HepG2 (cell line): ENCODE measurements around the gene VMO1. TPM values are rescaled to one million over a fixed set of nuclear protein-coding genes. Genes with fewer than 3 reads are reported as not detected.

ENCODE experiments used
- ADNP ChIP-seq: sonication (generic); formaldehyde crosslinking; IDR thresholded peaks from 2 replicates; pipeline ENCODE4 v1.4.0; 2020; ENCODE audit warnings: missing genetic modification reagents
- AGO2 ChIP-seq: fragments of 200-400 bp; formaldehyde crosslinking; optimal IDR thresholded peaks from 2 replicates; pipeline ENCODE3; 2017; ENCODE audit warnings: mild to moderate bottlenecking, low read depth, low read length, moderate library complexity
- ARNTL ChIP-seq: sonication (generic); formaldehyde crosslinking; IDR thresholded peaks from 2 replicates; pipeline ENCODE4 v1.4.0; 2020; ENCODE audit warnings: mild to moderate bottlenecking, missing genetic modification reagents
- CHD2 ChIP-seq: IDR thresholded peaks from 2 replicates; pipeline ENCODE4 v1.6.1; 2011; ENCODE audit warnings: low read depth, low read length, improper control_type of control experiment
- DMAP1 ChIP-seq: IDR thresholded peaks from 2 replicates; pipeline ENCODE4 v1.6.1; 2016
- HIVEP1 ChIP-seq: sonication (generic); formaldehyde crosslinking; IDR thresholded peaks from 2 replicates; pipeline ENCODE4 v1.4.0; 2020; ENCODE audit warnings: mild to moderate bottlenecking, missing genetic modification reagents
- HMGA1 ChIP-seq: sonication (generic); formaldehyde crosslinking; conservative IDR thresholded peaks from 2 replicates; pipeline ENCODE4 v1.4.0; 2020; ENCODE audit warnings: missing genetic modification reagents
- HOXA5 ChIP-seq: sonication (generic); formaldehyde crosslinking; IDR thresholded peaks from 2 replicates; pipeline ENCODE4 v1.4.0; 2020; ENCODE audit warnings: missing genetic modification reagents
- ISL2 ChIP-seq: sonication (generic); formaldehyde crosslinking; IDR thresholded peaks from 2 replicates; pipeline ENCODE4 v1.5.0; 2020; ENCODE audit warnings: missing genetic modification reagents
- MEIS2 ChIP-seq: sonication (generic); formaldehyde crosslinking; IDR thresholded peaks from 2 replicates; pipeline ENCODE4 v1.9.0; 2021; ENCODE audit warnings: mild to moderate bottlenecking, missing genetic modification reagents
- ONECUT2 ChIP-seq: sonication (generic); formaldehyde crosslinking; IDR thresholded peaks from 2 replicates; pipeline ENCODE4 v1.4.0; 2020; ENCODE audit warnings: missing genetic modification reagents
- POLR2G ChIP-seq: fragments of 200-400 bp; formaldehyde crosslinking; IDR thresholded peaks from 2 replicates; pipeline ENCODE4 v1.6.1; 2018; ENCODE audit warnings: mild to moderate bottlenecking, low read depth, low read length, moderate library complexity
- RAD51 ChIP-seq: fragments of 450-650 bp; IDR thresholded peaks from 2 replicates; pipeline ENCODE4 v1.6.1; 2016; ENCODE audit warnings: borderline replicate concordance
- SIN3A ChIP-seq: IDR thresholded peaks from 2 replicates; pipeline ENCODE4 v1.6.1; 2011; ENCODE audit warnings: low read depth, mild to moderate bottlenecking, control low read depth, low read length, borderline replicate concordance
- TMF1 ChIP-seq: sonication (generic); formaldehyde crosslinking; IDR thresholded peaks from 2 replicates; pipeline ENCODE4 v1.8.1; 2022; ENCODE audit warnings: low read depth, missing genetic modification reagents
- ZNF17 ChIP-seq: sonication (generic); formaldehyde crosslinking; IDR thresholded peaks from 2 replicates; pipeline ENCODE4 v1.5.0; 2020; ENCODE audit warnings: mild to moderate bottlenecking, missing genetic modification reagents
- ZNF546 ChIP-seq: sonication (generic); formaldehyde crosslinking; conservative IDR thresholded peaks from 2 replicates; pipeline ENCODE4 v1.8.1; 2023; ENCODE audit warnings: mild to moderate bottlenecking, missing genetic modification reagents
- ZNF777 ChIP-seq: sonication (generic); formaldehyde crosslinking; IDR thresholded peaks from 2 replicates; pipeline ENCODE4 v1.4.0; 2020; ENCODE audit warnings: missing genetic modification reagents
- polyA plus RNA-seq, 8 experiments: library from polyadenylated mRNA; depleted of rRNA in 3 of 8; stranded (reverse) in 7 of 8; unstranded in 1 of 8; fragments of >200 nt; fragmentation: Illumina TruSeq in 4 of 8; extraction: Trizol in 4 of 8; gene quantifications; 2 replicates each; pipeline versions ENCODE4 v1.2.1 to v1.2.3, GENCODE V29; 2011 to 2016; ENCODE audit warnings: low read depth in 4 of 8, missing spikeins in 1 of 8, mixed read lengths in 1 of 8; ENCODE audit not compliant: insufficient read depth in 1 of 8
- total RNA-seq, 5 experiments: library from RNA; depleted of rRNA; stranded (reverse); fragments of >200 nt; fragmentation: Illumina TruSeq; extraction: Trizol; gene quantifications; 2 replicates each; pipeline ENCODE4 v1.2.3, GENCODE V29; 2016; ENCODE audit warnings: low read depth in 1 of 5
- TF ChIP-seq, protein P1 (sequence below): sonication (generic); formaldehyde crosslinking; IDR thresholded peaks from 2 replicates; pipeline ENCODE4 v1.5.0; 2020; ENCODE audit warnings: mild to moderate bottlenecking, missing genetic modification reagents, borderline replicate concordance
- TF ChIP-seq, protein P2 (sequence below): sonication (generic); formaldehyde crosslinking; IDR thresholded peaks from 2 replicates; pipeline ENCODE4 v1.4.0; 2020; ENCODE audit warnings: mild to moderate bottlenecking, missing genetic modification reagents
- TF ChIP-seq, protein P3 (sequence below): sonication (generic); formaldehyde crosslinking; IDR thresholded peaks from 2 replicates; pipeline ENCODE4 v1.4.0; 2020; ENCODE audit warnings: mild to moderate bottlenecking, missing genetic modification reagents
- TF ChIP-seq, protein P4 (sequence below): IDR thresholded peaks from 2 replicates; pipeline ENCODE4 v1.6.1; 2016

VMO1 gene
- total and polyA plus RNA-seq, 2 of the 13 experiments (the other 11 are each of a cell fraction or from before 2014, with no cell fraction given) = not detected

DNA sequence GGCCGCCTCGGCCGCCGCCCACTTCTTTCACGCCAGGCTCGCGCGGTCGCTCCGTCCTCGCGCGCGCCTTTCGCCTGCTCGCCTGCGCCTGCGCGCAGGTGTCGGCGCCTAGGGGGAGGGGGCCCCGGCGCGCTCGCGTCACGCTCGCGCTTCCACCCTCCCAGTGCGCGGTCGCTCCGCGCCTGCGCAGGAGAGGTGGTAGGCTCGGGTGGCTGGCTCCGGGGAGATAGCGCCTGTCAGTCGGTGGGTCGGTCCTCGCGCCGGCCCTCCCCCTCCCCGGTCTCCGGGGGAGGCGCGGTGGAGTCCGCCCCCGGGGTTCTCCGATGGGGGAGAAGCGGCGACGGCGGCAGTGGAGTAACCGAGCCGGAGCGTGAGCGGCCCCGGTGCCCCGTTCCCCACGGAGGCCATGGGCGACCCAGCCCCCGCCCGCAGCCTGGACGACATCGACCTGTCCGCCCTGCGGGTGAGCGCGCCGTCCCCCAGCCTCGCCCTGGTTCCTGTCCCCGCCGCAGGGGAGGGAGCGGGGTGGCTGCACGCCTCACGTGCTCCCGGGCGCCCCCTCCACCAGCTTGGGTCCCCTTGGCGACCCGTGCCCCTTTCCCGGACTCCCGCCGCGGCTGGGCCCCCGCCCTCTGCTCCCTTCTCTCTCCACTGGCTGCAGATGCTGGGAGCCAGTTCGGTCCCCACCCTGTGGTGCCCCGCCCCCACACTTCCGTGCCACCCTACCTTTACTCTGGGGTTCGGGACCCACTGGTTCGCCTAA, 47.2 kb upstream of the VMO1 start, which contains the start of gene MINK1 (continued):
- TF ChIP-seq ARNTL (CRISPR knock-in tag) = peak; percentile 70
- peak; percentile 82 for TF ChIP-seq AGO2
- peak; percentile 82; the same call in 1 of the 2 replicates for TF ChIP-seq HOXA5 (CRISPR knock-in tag)
- peak; percentile 66 for TF ChIP-seq POLR2G
- TF ChIP-seq, protein P1, sequence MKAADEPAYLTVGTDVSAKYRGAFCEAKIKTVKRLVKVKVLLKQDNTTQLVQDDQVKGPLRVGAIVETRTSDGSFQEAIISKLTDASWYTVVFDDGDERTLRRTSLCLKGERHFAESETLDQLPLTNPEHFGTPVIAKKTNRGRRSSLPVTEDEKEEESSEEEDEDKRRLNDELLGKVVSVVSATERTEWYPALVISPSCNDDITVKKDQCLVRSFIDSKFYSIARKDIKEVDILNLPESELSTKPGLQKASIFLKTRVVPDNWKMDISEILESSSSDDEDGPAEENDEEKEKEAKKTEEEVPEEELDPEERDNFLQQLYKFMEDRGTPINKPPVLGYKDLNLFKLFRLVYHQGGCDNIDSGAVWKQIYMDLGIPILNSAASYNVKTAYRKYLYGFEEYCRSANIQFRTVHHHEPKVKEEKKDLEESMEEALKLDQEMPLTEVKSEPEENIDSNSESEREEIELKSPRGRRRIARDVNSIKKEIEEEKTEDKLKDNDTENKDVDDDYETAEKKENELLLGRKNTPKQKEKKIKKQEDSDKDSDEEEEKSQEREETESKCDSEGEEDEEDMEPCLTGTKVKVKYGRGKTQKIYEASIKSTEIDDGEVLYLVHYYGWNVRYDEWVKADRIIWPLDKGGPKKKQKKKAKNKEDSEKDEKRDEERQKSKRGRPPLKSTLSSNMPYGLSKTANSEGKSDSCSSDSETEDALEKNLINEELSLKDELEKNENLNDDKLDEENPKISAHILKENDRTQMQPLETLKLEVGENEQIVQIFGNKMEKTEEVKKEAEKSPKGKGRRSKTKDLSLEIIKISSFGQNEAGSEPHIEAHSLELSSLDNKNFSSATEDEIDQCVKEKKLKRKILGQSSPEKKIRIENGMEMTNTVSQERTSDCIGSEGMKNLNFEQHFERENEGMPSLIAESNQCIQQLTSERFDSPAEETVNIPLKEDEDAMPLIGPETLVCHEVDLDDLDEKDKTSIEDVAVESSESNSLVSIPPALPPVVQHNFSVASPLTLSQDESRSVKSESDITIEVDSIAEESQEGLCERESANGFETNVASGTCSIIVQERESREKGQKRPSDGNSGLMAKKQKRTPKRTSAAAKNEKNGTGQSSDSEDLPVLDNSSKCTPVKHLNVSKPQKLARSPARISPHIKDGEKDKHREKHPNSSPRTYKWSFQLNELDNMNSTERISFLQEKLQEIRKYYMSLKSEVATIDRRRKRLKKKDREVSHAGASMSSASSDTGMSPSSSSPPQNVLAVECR (CRISPR knock-in tag) = peak; percentile 77; the same call in 1 of the 2 replicates
- TF ChIP-seq ZNF777 = peak; percentile 83
- TF ChIP-seq, protein P2, sequence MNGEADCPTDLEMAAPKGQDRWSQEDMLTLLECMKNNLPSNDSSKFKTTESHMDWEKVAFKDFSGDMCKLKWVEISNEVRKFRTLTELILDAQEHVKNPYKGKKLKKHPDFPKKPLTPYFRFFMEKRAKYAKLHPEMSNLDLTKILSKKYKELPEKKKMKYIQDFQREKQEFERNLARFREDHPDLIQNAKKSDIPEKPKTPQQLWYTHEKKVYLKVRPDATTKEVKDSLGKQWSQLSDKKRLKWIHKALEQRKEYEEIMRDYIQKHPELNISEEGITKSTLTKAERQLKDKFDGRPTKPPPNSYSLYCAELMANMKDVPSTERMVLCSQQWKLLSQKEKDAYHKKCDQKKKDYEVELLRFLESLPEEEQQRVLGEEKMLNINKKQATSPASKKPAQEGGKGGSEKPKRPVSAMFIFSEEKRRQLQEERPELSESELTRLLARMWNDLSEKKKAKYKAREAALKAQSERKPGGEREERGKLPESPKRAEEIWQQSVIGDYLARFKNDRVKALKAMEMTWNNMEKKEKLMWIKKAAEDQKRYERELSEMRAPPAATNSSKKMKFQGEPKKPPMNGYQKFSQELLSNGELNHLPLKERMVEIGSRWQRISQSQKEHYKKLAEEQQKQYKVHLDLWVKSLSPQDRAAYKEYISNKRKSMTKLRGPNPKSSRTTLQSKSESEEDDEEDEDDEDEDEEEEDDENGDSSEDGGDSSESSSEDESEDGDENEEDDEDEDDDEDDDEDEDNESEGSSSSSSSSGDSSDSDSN (CRISPR knock-in tag) = peak; percentile 53; the same call in 1 of the 2 replicates
- TF ChIP-seq CHD2 = peak; percentile 86
- 0 out of 2 replicates have a peak, but pooled peaks have one; percentile 42 for TF ChIP-seq TMF1 (CRISPR knock-in tag)
- peak; percentile 28; the same call in 1 of the 2 replicates for TF ChIP-seq MEIS2 (CRISPR knock-in tag)
- TF ChIP-seq, protein P3, sequence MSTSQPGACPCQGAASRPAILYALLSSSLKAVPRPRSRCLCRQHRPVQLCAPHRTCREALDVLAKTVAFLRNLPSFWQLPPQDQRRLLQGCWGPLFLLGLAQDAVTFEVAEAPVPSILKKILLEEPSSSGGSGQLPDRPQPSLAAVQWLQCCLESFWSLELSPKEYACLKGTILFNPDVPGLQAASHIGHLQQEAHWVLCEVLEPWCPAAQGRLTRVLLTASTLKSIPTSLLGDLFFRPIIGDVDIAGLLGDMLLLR (CRISPR knock-in tag) = peak; percentile 54; the same call in 1 of the 2 replicates
- TF ChIP-seq ZNF546 (CRISPR knock-in tag) = peak; percentile 64; the same call in 1 of the 2 replicates
- peak; percentile 37; the same call in 1 of the 2 replicates for TF ChIP-seq ONECUT2 (CRISPR knock-in tag)
- TF ChIP-seq DMAP1 (CRISPR knock-in tag) = no peak; the same call in 1 of the 2 replicates
- 0 out of 2 replicates have a peak, but pooled peaks have one; percentile 35 for TF ChIP-seq ISL2
- TF ChIP-seq, protein P4, sequence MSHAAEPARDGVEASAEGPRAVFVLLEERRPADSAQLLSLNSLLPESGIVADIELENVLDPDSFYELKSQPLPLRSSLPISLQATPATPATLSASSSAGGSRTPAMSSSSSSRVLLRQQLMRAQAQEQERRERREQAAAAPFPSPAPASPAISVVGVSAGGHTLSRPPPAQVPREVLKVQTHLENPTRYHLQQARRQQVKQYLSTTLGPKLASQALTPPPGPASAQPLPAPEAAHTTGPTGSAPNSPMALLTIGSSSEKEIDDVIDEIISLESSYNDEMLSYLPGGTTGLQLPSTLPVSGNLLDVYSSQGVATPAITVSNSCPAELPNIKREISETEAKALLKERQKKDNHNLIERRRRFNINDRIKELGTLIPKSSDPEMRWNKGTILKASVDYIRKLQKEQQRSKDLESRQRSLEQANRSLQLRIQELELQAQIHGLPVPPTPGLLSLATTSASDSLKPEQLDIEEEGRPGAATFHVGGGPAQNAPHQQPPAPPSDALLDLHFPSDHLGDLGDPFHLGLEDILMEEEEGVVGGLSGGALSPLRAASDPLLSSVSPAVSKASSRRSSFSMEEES (CRISPR knock-in tag) = peak; percentile 11; the same call in 1 of the 2 replicates
- TF ChIP-seq SIN3A = peak; percentile 21; the same call in 1 of the 2 replicates
- no peak for TF ChIP-seq ADNP (CRISPR knock-in tag)
- TF ChIP-seq HIVEP1 (CRISPR knock-in tag) = 0 out of 2 replicates have a peak, but pooled peaks have one; percentile 50
- no peak for TF ChIP-seq ZNF17 (CRISPR knock-in tag)
- TF ChIP-seq RAD51 = no peak
- no peak for TF ChIP-seq HMGA1 (CRISPR knock-in tag)
